CD4-positive, alpha-beta memory T cell (primary cell): ENCODE measurements around the gene SLC26A8. TPM values are rescaled to one million over a fixed set of nuclear protein-coding genes. Genes with fewer than 3 reads are reported as not detected.

ENCODE experiments used
- CTCF ChIA-PET: fragments of 350-600 bp; sonication (Branson Sonifier 250); formaldehyde crosslinking; loops from one replicate; lab custom pipeline; 2021; ENCODE audit warnings: inconsistent platforms; ENCODE audit not compliant: partially characterized antibody; lab: Charles Lee
- POLR2A ChIA-PET: fragments of 350-600 bp; sonication (Branson Sonifier 250); formaldehyde crosslinking; loops from one replicate; lab custom pipeline; 2021; ENCODE audit not compliant: partially characterized antibody; lab: Charles Lee
- DNase-seq, 5 donors: peaks; one replicate each; pipeline versions ENCODE4 v3.0.0 to v3.0.0-alpha.2; 2020 to 2022; ENCODE audit warnings: mixed read lengths in 1 of 5
- H3K27ac ChIP-seq: one replicate; pipeline ENCODE4 v1.7.0; 2013; ENCODE audit warnings: low read depth, low read length
- H3K27me3 ChIP-seq: 2 replicates; pipeline ENCODE4 v1.7.0; 2013; ENCODE audit warnings: mild to moderate bottlenecking, low read length, moderate library complexity; ENCODE audit not compliant: insufficient read depth
- H3K36me3 ChIP-seq: 2 replicates; pipeline ENCODE4 v1.7.0; 2013; ENCODE audit warnings: mild to moderate bottlenecking, low read length, moderate library complexity; ENCODE audit not compliant: insufficient read depth
- H3K4me1 ChIP-seq: 2 replicates; pipeline ENCODE4 v1.7.0; 2013; ENCODE audit warnings: mild to moderate bottlenecking, low read length, moderate library complexity; ENCODE audit not compliant: insufficient read depth
- H3K4me3 ChIP-seq, 2 donors: one replicate each; pipeline ENCODE4 v1.7.0; 2013; ENCODE audit warnings: low read length in 2 of 2, mild to moderate bottlenecking in 1 of 2
- H3K9me3 ChIP-seq, 2 donors: one replicate each; pipeline ENCODE4 v1.7.0; 2013; ENCODE audit warnings: low read length in 2 of 2, control low read depth in 1 of 2; ENCODE audit not compliant: control insufficient read depth in 1 of 2
- H3K27ac Mint-ChIP-seq, 7 donors: one replicate each; pipeline ENCODE4 v1.8.0; 2020 to 2021; ENCODE audit warnings: mixed read lengths in 7 of 7, mild to moderate bottlenecking in 6 of 7, inconsistent platforms in 3 of 7, moderate library complexity in 3 of 7
- H3K27me3 Mint-ChIP-seq, 2 donors: one replicate each; pipeline ENCODE4 v1.8.0; 2020 to 2021; ENCODE audit warnings: mixed read lengths in 2 of 2
- H3K36me3 Mint-ChIP-seq, 2 donors: one replicate each; pipeline ENCODE4 v1.8.0; 2020 to 2021; ENCODE audit warnings: mixed read lengths in 2 of 2, inconsistent platforms in 1 of 2, mild to moderate bottlenecking in 1 of 2
- H3K4me1 Mint-ChIP-seq, 4 donors: one replicate each; pipeline ENCODE4 v1.8.0; 2020 to 2021; ENCODE audit warnings: mixed read lengths in 4 of 4, mild to moderate bottlenecking in 1 of 4
- H3K4me3 Mint-ChIP-seq, 8 donors: one replicate each; pipeline ENCODE4 v1.8.0; 2020 to 2021; ENCODE audit warnings: mixed read lengths in 8 of 8, mild to moderate bottlenecking in 7 of 8, moderate library complexity in 6 of 8, inconsistent platforms in 3 of 8
- H3K9me3 Mint-ChIP-seq, 8 donors: one replicate each; pipeline ENCODE4 v1.8.0; 2020 to 2021; ENCODE audit warnings: mixed read lengths in 8 of 8, mild to moderate bottlenecking in 5 of 8, inconsistent platforms in 3 of 8, moderate library complexity in 1 of 8
- intact Hi-C: fragments of 100-400 bp; cut with micrococcal nuclease; formaldehyde crosslinking; loops from one replicate; pipeline ENCODE4 v1.15.1; 2023
- polyA plus RNA-seq, 2 donors: library from polyadenylated mRNA; unstranded; fragments of 300-500 nt; fragmentation: Illumina TruSeq; gene quantifications; one replicate each; pipeline ENCODE4 v1.2.3, GENCODE V29; 2021
- total RNA-seq, 2 experiments: library from RNA; stranded (reverse); gene quantifications; one replicate each; pipeline ENCODE4 v1.2.3, GENCODE V29; 2021

The SLC26A8 gene
- total and polyA plus RNA-seq, 4 experiments from 2014 or later, result 0.09 TPM; not detected in 3

GRCh38 chr6:36029464-36029863 lies 5.0 kb upstream of the SLC26A8 start:
- CTCF ChIA-PET, result interaction anchor here (1.2 to 5.0 kb wide), 8 partner anchors 66 to 331 kb away, joined by 3 to 144 read pairs (median 8); no protein-coding TSS in a partner anchor
- H3K27me3 ChIP-seq, result no peaks in the 10 kb centered on the region
- intact Hi-C loops, result loop anchor here (5.0 kb wide), 1 partner anchor 48 kb away; no protein-coding TSS in a partner anchor
- H3K27ac ChIP-seq, result peak overlapping the region; percentile 78
- Mint-ChIP-seq H3K4me1 (peaks cover 32 to 62% (median 48%) of the 10 kb centered on the region in 4 donors), H3K9me3 (no peaks in the 10 kb centered on the region), H3K27me3 (peaks cover 5 to 7% of the 10 kb centered on the region in 2 donors), H3K36me3 (peaks cover 0 to 5% of the 10 kb centered on the region in 2 donors), H3K4me3 (peak overlapping the region; percentile 86 to 97 (median 95)), H3K27ac (peak overlapping the region in 6 of 7 donors; percentile 56 to 95 (median 90))
- no peak for DNase-seq
- no peaks in the 10 kb centered on the region for H3K9me3 ChIP-seq
- peaks cover 58% of the 10 kb centered on the region for H3K4me1 ChIP-seq
- H3K4me3 ChIP-seq, result peak overlapping the region; percentile 67 to 97
- POLR2A ChIA-PET, result interaction anchor here (0.9 to 5.6 kb wide), 12 partner anchors 9 to 175 kb away, joined by 3 to 108 read pairs (median 10); partner anchors contain the start of genes BRPF3 and SRPK1
- no peaks in the 10 kb centered on the region for H3K36me3 ChIP-seq

- Mint-ChIP-seq H3K9me3 (no peaks in the 10 kb centered on the region), H3K27me3 (peaks cover 8 to 9% of the 10 kb centered on the region in 2 donors), H3K36me3 (peaks cover 0 to 5% of the 10 kb centered on the region in 2 donors), H3K27ac (peak overlapping the region; percentile 88 to 96 (median 92)), H3K4me1 (peaks cover 30 to 56% (median 44%) of the 10 kb centered on the region in 4 donors), H3K4me3 (peak overlapping the region; percentile 86 to 97 (median 95))
- Histone ChIP-seq H3K27me3 (no peaks in the 10 kb centered on the region), H3K9me3 (no peaks in the 10 kb centered on the region), H3K4me3 (peak overlapping the region; percentile 67 to 97), H3K4me1 (peaks cover 53% of the 10 kb centered on the region), H3K27ac (peak overlapping the region; percentile 78), H3K36me3 (no peaks in the 10 kb centered on the region)
- intact Hi-C loops, result loop anchor here (5.0 kb wide), 1 partner anchor 48 kb away; no protein-coding TSS in a partner anchor
- ChIA-PET CTCF (interaction anchor here (0.6 to 5.0 kb wide), 23 partner anchors 16 to 332 kb away, joined by 3 to 144 read pairs (median 5); no protein-coding TSS in a partner anchor), POLR2A (interaction anchor here (0.5 to 5.6 kb wide), 20 partner anchors 9 to 352 kb away, joined by 3 to 108 read pairs (median 6); partner anchors contain the start of genes BRPF3, MAPK13 and SRPK1)
- DNase-seq, result peak; percentile 56 to 86 (median 63)
These were observed 4.5 kb upstream of the SLC26A8 start for GRCh38 chr6:36028877-36029324.

- Histone ChIP-seq H3K36me3 (no peaks in the 10 kb centered on the region), H3K9me3 (no peaks in the 10 kb centered on the region), H3K4me3 (peak overlapping the region; percentile 67 to 97), H3K4me1 (peaks cover 46% of the 10 kb centered on the region), H3K27ac (peak overlapping the region; percentile 78), H3K27me3 (no peaks in the 10 kb centered on the region)
- Mint-ChIP-seq H3K36me3 (peaks cover 0 to 5% of the 10 kb centered on the region in 2 donors), H3K9me3 (no peaks in the 10 kb centered on the region), H3K4me1 (peaks cover 25 to 53% (median 39%) of the 10 kb centered on the region in 4 donors), H3K27ac (peak overlapping the region; percentile 88 to 96 (median 92)), H3K27me3 (peaks cover 12 to 13% of the 10 kb centered on the region in 2 donors), H3K4me3 (peak overlapping the region; percentile 86 to 97 (median 95))
- intact Hi-C loops, result loop anchor here (5.0 kb wide), 1 partner anchor 49 kb away; no protein-coding TSS in a partner anchor
- POLR2A ChIA-PET, result interaction anchor here (0.5 to 5.6 kb wide), 26 partner anchors 10 to 566 kb away, joined by 3 to 108 read pairs (median 4); partner anchors contain the start of genes BRPF3, MAPK13, SRPK1 and SRSF3
- CTCF ChIA-PET, result interaction anchor here (0.6 to 5.0 kb wide), 29 partner anchors 14 to 590 kb away, joined by 3 to 144 read pairs (median 5); no protein-coding TSS in a partner anchor
- peak in 2 of 5 donors; percentile 33 to 71 for DNase-seq
These were observed 3.8 kb upstream of the SLC26A8 start for GRCh38 chr6:36028088-36028876.

- CTCF ChIA-PET, result interaction anchor here (0.9 to 5.0 kb wide), 19 partner anchors 14 to 591 kb away, joined by 3 to 144 read pairs (median 6); no protein-coding TSS in a partner anchor
- no peaks in the 10 kb centered on the region for H3K9me3 ChIP-seq
- H3K27me3 Mint-ChIP-seq, result peaks cover 13 to 16% of the 10 kb centered on the region in 2 donors
- H3K36me3 Mint-ChIP-seq, result peaks cover 0 to 5% of the 10 kb centered on the region in 2 donors
- peak within 1 kb of the TSS; percentile 93 to 97 (median 95) for H3K4me3 Mint-ChIP-seq
- H3K27ac ChIP-seq, result peak within 1 kb of the TSS; percentile 78
- DNase-seq, result peak; percentile 98 to 100 (median 100)
- peak within 1 kb of the TSS; percentile 67 to 97 for H3K4me3 ChIP-seq
- H3K27ac Mint-ChIP-seq, result peak within 1 kb of the TSS; percentile 89 to 96 (median 94)
- H3K4me1 ChIP-seq, result peaks cover 40% of the 10 kb centered on the region
- H3K36me3 ChIP-seq, result no peaks in the 10 kb centered on the region
- peaks cover 22 to 46% (median 33%) of the 10 kb centered on the region in 4 donors for H3K4me1 Mint-ChIP-seq
- H3K27me3 ChIP-seq, result no peaks in the 10 kb centered on the region
- intact Hi-C loops, result loop anchor here (1.0 to 5.0 kb wide), 7 partner anchors 50 to 333 kb away; partner anchors contain the start of genes BRPF3 and SRPK1
- POLR2A ChIA-PET, result interaction anchor here (0.6 to 5.6 kb wide), 25 partner anchors 10 to 567 kb away, joined by 3 to 108 read pairs (median 4); partner anchors contain the start of genes BNIP5, BRPF3, MAPK13 and SRPK1
- H3K9me3 Mint-ChIP-seq, result no peaks in the 10 kb centered on the region
These were observed 3.2 kb upstream of the SLC26A8 start, which contains the start of gene MAPK14 for GRCh38 chr6:36027501-36028087. Gene MAPK14 (plus strand): TSS chr6:36027808. CDS start chr6:36028158, 350 bp downstream.

GRCh38 chr6:36025932-36026327 lies 1.5 kb upstream of the SLC26A8 start:
- Histone ChIP-seq H3K9me3 (no peaks in the 10 kb centered on the region), H3K4me1 (peaks cover 24% of the 10 kb centered on the region), H3K36me3 (no peaks in the 10 kb centered on the region), H3K4me3 (no peak overlapping the region), H3K27ac (no peak overlapping the region), H3K27me3 (no peaks in the 10 kb centered on the region)
- intact Hi-C loops, result loop anchor here (2.0 to 5.0 kb wide), 2 partner anchors 51 to 105 kb away; partner anchors contain the start of gene SRPK1
- Mint-ChIP-seq H3K4me1 (peaks cover 11 to 31% (median 20%) of the 10 kb centered on the region in 4 donors), H3K27ac (peak overlapping the region in 2 of 7 donors; percentile 21 to 54), H3K9me3 (no peaks in the 10 kb centered on the region), H3K27me3 (peaks cover 16% of the 10 kb centered on the region in 2 donors), H3K36me3 (peaks cover 0 to 5% of the 10 kb centered on the region in 2 donors), H3K4me3 (no peak overlapping the region)
- ChIA-PET CTCF (interaction anchor here (1.0 to 5.0 kb wide), 6 partner anchors 11 to 334 kb away, joined by 3 to 144 read pairs (median 14); no protein-coding TSS in a partner anchor), POLR2A (interaction anchor here (1.5 to 5.6 kb wide), 4 partner anchors 71 to 177 kb away, joined by 4 to 108 read pairs (median 50); partner anchors contain the start of gene MAPK13)
- DNase-seq, result no peak
